Smooth muscle cell (in vitro differentiated cells): Measurements from ENCODE around the gene CDKL4. TPM values are rescaled to one million over a fixed set of nuclear protein-coding genes. Genes with fewer than 3 reads are reported as not detected.
"Not testable (repeated sequence)": the region's sequence is repeated elsewhere in the genome, so short reads cannot be mapped to it uniquely, and the experiment has no call there.

Experiments
- DNase-seq: peaks from one replicate; lab custom pipeline; 2025; ENCODE audit not compliant: unreplicated experiment; lab: John Stamatoyannopoulos, UW
- H2AFZ ChIP-seq: fragments of 200-600 bp; sonication (generic); 2 replicates; pipeline ENCODE4 v1.6.0; 2016; ENCODE audit warnings: antibody characterized with exemption, low read depth, mild to moderate bottlenecking
- H3F3A ChIP-seq: fragments of 200-600 bp; sonication (generic); 2 replicates; pipeline ENCODE4 v1.6.0; 2017; ENCODE audit warnings: antibody characterized with exemption, low read depth
- H3K27ac ChIP-seq: fragments of 200-600 bp; sonication (generic); 2 replicates; pipeline ENCODE4 v1.5.1; 2016; ENCODE audit warnings: low read depth, mild to moderate bottlenecking
- H3K27me3 ChIP-seq: fragments of 200-600 bp; sonication (generic); 2 replicates; pipeline ENCODE4 v1.6.1; 2016; ENCODE audit warnings: low read depth, mild to moderate bottlenecking
- H3K36me3 ChIP-seq: fragments of 200-600 bp; sonication (generic); 2 replicates; pipeline ENCODE4 v1.5.1; 2016; ENCODE audit warnings: low read depth
- H3K4me1 ChIP-seq: fragments of 200-600 bp; sonication (generic); 2 replicates; pipeline ENCODE4 v1.5.1; 2016; ENCODE audit warnings: low read depth
- H3K4me2 ChIP-seq: fragments of 200-600 bp; sonication (generic); 2 replicates; pipeline ENCODE4 v1.6.0; 2016; ENCODE audit warnings: mild to moderate bottlenecking
- H3K4me3 ChIP-seq: fragments of 200-600 bp; sonication (generic); 2 replicates; pipeline ENCODE4 v1.5.1; 2016; ENCODE audit warnings: mild to moderate bottlenecking
- H3K79me2 ChIP-seq: fragments of 200-600 bp; sonication (generic); 2 replicates; pipeline ENCODE4 v1.6.0; 2016; ENCODE audit warnings: low read depth, mild to moderate bottlenecking
- H3K9ac ChIP-seq: fragments of 200-600 bp; sonication (generic); 2 replicates; pipeline ENCODE4 v1.6.0; 2016; ENCODE audit warnings: low read depth
- H3K9me3 ChIP-seq: fragments of 200-600 bp; sonication (generic); replicated peaks from 2 replicates; pipeline ENCODE4 v1.5.1; 2016; ENCODE audit warnings: low read depth
- H4K20me1 ChIP-seq: fragments of 200-600 bp; sonication (generic); 2 replicates; pipeline ENCODE4 v1.6.0; 2016; ENCODE audit warnings: low read depth
- WGBS: methylation state at CpG from one replicate; pipeline ENCODE4 v1.1.7; 2016; ENCODE audit warnings: low lambda C conversion rate; 5-methylcytosine and 5-hydroxymethylcytosine counted together
- polyA plus RNA-seq: library from polyadenylated mRNA; unstranded; fragments of >200 nt; fragmentation: Nextera tagmentation; extraction: Ambion mirVana; gene quantifications from 2 replicates; pipeline ENCODE4 v1.2.1, GENCODE V29; 2016
- total RNA-seq: library from RNA; depleted of rRNA; stranded (reverse); fragments of >200 nt; gene quantifications from 2 replicates; pipeline ENCODE4 v1.2.3, GENCODE V29; 2014
- TF ChIP-seq, protein P1 (sequence below): fragments of 200-600 bp; sonication (generic); IDR thresholded peaks from 2 replicates; pipeline ENCODE4 v1.5.1; 2017; ENCODE audit warnings: borderline replicate concordance, mild to moderate bottlenecking, antibody characterized with exemption; ENCODE audit not compliant: insufficient read depth, poor library complexity, severe bottlenecking

The CDKL4 gene
- total and polyA plus RNA-seq, 2 experiments from 2014 or later = 0.27 to 0.53 TPM

DNA sequence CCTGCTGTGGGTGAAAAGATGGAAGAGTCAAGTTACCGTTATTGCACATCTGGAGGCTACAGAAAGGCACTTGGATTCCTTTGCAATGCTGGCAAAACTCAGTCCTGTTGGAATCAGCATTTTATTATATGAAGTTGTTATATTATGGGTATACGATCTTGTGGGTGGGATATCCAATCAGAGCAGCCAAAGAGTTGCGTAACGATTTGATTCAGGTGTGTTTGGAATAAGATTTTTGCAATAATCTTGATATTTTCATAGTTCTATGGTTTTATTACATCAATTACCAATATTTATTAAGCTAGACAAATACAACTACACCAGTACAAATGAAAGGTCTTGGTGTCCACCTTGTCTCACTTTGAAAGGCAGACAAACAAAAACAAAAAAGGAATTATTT, 65.0 kb downstream of the CDKL4 start:
- no peaks in the 10 kb centered on the region for H3F3A ChIP-seq
- H3K4me1 ChIP-seq = no peaks in the 10 kb centered on the region
- no peak overlapping the region for H3K27ac ChIP-seq
- no peak for DNase-seq
- 95% methylated on average over 4 of the region's 4 CpGs for WGBS
- TF ChIP-seq, protein P1, sequence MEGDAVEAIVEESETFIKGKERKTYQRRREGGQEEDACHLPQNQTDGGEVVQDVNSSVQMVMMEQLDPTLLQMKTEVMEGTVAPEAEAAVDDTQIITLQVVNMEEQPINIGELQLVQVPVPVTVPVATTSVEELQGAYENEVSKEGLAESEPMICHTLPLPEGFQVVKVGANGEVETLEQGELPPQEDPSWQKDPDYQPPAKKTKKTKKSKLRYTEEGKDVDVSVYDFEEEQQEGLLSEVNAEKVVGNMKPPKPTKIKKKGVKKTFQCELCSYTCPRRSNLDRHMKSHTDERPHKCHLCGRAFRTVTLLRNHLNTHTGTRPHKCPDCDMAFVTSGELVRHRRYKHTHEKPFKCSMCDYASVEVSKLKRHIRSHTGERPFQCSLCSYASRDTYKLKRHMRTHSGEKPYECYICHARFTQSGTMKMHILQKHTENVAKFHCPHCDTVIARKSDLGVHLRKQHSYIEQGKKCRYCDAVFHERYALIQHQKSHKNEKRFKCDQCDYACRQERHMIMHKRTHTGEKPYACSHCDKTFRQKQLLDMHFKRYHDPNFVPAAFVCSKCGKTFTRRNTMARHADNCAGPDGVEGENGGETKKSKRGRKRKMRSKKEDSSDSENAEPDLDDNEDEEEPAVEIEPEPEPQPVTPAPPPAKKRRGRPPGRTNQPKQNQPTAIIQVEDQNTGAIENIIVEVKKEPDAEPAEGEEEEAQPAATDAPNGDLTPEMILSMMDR = no peak
- H3K79me2 ChIP-seq = no peaks in the 10 kb centered on the region
- H3K9me3 ChIP-seq = no peaks in the 10 kb centered on the region
- H3K9ac ChIP-seq = no peak overlapping the region
- no peaks in the 10 kb centered on the region for H4K20me1 ChIP-seq
- H3K4me2 ChIP-seq = no peak overlapping the region
- no peak overlapping the region for H3K4me3 ChIP-seq
- no peak overlapping the region for H2AFZ ChIP-seq
- no peaks in the 10 kb centered on the region for H3K36me3 ChIP-seq
- no peaks in the 10 kb centered on the region for H3K27me3 ChIP-seq

- Histone ChIP-seq H3K79me2 (no peaks in the 10 kb centered on the region), H3K4me1 (no peaks in the 10 kb centered on the region), H3K4me2 (no peak overlapping the region), H3F3A (no peaks in the 10 kb centered on the region), H4K20me1 (no peaks in the 10 kb centered on the region), H3K9ac (no peak overlapping the region), H3K36me3 (no peaks in the 10 kb centered on the region), H3K27me3 (no peaks in the 10 kb centered on the region), H3K27ac (no peak overlapping the region), H2AFZ (no peak overlapping the region), H3K4me3 (no peak overlapping the region), H3K9me3 (no peaks in the 10 kb centered on the region)
- WGBS = 47% methylated on average over 4 of the region's 4 CpGs
- TF ChIP-seq, protein P1 = no peak
- DNase-seq = no peak
Measured at GRCh38 chr2:39176997-39177396, 66.8 kb downstream of the CDKL4 start.

- H3K9me3 ChIP-seq = no peaks in the 10 kb centered on the region
- DNase-seq = no peak
- no peak overlapping the region for H3K4me2 ChIP-seq
- H3K36me3 ChIP-seq = no peaks in the 10 kb centered on the region
- no peaks in the 10 kb centered on the region for H3K79me2 ChIP-seq
- H3K27ac ChIP-seq = no peak overlapping the region
- H3K4me3 ChIP-seq = no peak overlapping the region
- TF ChIP-seq, protein P1 = no peak
- H3K27me3 ChIP-seq = no peaks in the 10 kb centered on the region
- no peak overlapping the region for H3K9ac ChIP-seq
- H3K4me1 ChIP-seq = no peaks in the 10 kb centered on the region
- no peaks in the 10 kb centered on the region for H4K20me1 ChIP-seq
- H3F3A ChIP-seq = no peaks in the 10 kb centered on the region
- WGBS = 90% methylated on average over 5 of the region's 5 CpGs
- H2AFZ ChIP-seq = no peak overlapping the region
Measured at GRCh38 chr2:39175026-39175812, 68.6 kb downstream of the CDKL4 start.

DNA sequence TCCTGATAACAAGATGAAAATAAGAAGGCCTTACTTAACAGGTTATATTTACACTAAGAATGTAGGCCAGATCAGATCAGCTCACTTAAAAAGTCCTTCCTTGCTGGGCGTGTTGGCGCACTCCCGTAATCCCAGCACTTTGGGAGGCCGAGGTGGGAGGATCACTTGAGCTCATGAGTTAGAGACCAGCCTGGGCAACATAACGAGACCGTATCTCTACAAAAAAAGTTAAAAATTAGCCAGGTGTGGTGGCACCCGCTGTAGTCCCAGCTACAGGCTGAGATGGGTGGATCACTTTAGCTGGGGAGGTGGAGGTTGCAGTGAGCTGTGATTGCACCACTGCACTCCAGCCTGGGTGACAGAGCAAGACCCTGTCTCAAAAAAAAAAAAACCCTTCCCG, 69.7 kb downstream of the CDKL4 start:
- Histone ChIP-seq H3F3A (no peaks in the 10 kb centered on the region), H3K4me3 (no peak overlapping the region), H3K27ac (no peak overlapping the region), H3K27me3 (no peaks in the 10 kb centered on the region), H3K4me2 (no peak overlapping the region), H3K9me3 (no peaks in the 10 kb centered on the region), H4K20me1 (no peaks in the 10 kb centered on the region), H3K9ac (no peak overlapping the region), H3K36me3 (no peaks in the 10 kb centered on the region), H3K4me1 (no peaks in the 10 kb centered on the region), H3K79me2 (no peaks in the 10 kb centered on the region), H2AFZ (no peak overlapping the region)
- TF ChIP-seq, protein P1 = no peak
- no peak for DNase-seq
- 91% methylated on average over 8 of the region's 8 CpGs for WGBS

DNA sequence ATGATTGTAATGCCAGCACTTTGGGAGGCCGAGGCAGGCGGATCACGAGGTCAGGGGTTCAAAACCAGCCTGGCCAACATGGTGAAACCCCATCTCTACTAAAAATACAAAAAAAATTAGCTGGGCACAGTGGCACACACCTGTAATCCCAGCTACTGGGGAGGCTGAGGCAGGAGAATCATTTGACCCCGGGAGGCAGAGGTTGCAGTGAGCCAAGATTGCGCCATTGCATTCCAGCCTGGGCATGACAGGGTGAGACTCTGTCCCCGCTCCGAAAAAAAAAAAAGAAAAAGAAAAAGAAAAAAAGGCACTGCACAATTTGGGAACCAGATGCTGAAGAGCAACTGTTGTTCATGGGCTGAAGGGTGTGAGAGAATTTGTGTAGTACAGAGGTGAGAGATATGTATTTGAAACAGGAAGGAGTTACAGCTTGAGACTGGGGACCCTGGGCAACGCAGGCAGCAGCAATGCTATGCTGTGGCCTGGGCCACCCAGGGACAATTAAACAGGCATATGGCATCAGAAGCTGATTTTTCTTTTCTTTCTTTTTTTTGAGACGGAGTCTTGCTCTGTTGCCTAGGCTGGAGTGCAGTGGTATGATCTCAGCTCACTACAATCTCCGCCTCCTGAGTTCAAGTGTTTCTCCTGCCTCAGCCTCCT, 71.6 kb downstream of the CDKL4 start:
- not testable (repeated sequence) for H3K4me2 ChIP-seq, H3K9me3 ChIP-seq, DNase-seq, H3K36me3 ChIP-seq, H4K20me1 ChIP-seq, H3K27ac ChIP-seq, H3K27me3 ChIP-seq, H2AFZ ChIP-seq, H3K4me3 ChIP-seq, H3F3A ChIP-seq, H3K9ac ChIP-seq, H3K79me2 ChIP-seq, H3K4me1 ChIP-seq
- WGBS = 93% methylated on average over 10 of the region's 10 CpGs
